ENCODE results near the gene CSNK1E.

The CSNK1E gene

GRCh38 chr22:38327805-38328204, 10.6 kb upstream of the CSNK1E start:
- no peak for DNase-seq

- no peak for DNase-seq
Observed at GRCh38 chr22:38327396-38327795, 10.2 kb upstream of the CSNK1E start.

GRCh38 chr22:38325587-38325986, 8.4 kb upstream of the CSNK1E start:
- DNase-seq = no peak

- DNase-seq = no peak
Observed at GRCh38 chr22:38320605-38321402, 3.6 kb upstream of the CSNK1E start.

GRCh38 chr22:38318792-38319773, 1.9 kb upstream of the CSNK1E start:
- DNase-seq = no peak

- DNase-seq = no peak
Observed at GRCh38 chr22:38317995-38318715, 922 bp upstream of the CSNK1E start.

- DNase-seq = peak; percentile 34 to 38
Observed at GRCh38 chr22:38316364-38317121, 690 bp downstream of the CSNK1E start.

- no peak for DNase-seq
Observed at GRCh38 chr22:38315823-38316363, 1.3 kb downstream of the CSNK1E start.

GRCh38 chr22:38314933-38315822, 2.1 kb downstream of the CSNK1E start:
- no peak for DNase-seq

GRCh38 chr22:38314051-38314932, 2.9 kb downstream of the CSNK1E start:
- DNase-seq = no peak

- DNase-seq = no peak
Observed at GRCh38 chr22:38313384-38313955, 3.8 kb downstream of the CSNK1E start.

- DNase-seq = no peak
Observed at GRCh38 chr22:38312261-38312800, 4.9 kb downstream of the CSNK1E start.

- DNase-seq = no peak
Observed at GRCh38 chr22:38311323-38311620, 6.0 kb downstream of the CSNK1E start.

- no peak for DNase-seq
Observed at GRCh38 chr22:38310518-38311322, 6.5 kb downstream of the CSNK1E start.

GRCh38 chr22:38309614-38310517, 7.4 kb downstream of the CSNK1E start:
- no peak for DNase-seq

GRCh38 chr22:38308791-38309498, 8.3 kb downstream of the CSNK1E start:
- no peak for DNase-seq
